Caco-2 (cell line): Measurements from ENCODE around the gene GGCT. TPM values are rescaled to one million over a fixed set of nuclear protein-coding genes. Genes with fewer than 3 reads are reported as not detected.

Source experiments
- BruUV-seq: library from RNA; stranded (reverse); fragments of 400-500 nt; replicated peaks from 2 replicates; lab custom pipeline; 2021; lab: Mats Ljungman, UMichigan
- CTCF ChIA-PET: fragments of 300-600 bp; sonication (Branson Sonifier 250); formaldehyde crosslinking; loops from one replicate; lab custom pipeline; 2022; ENCODE audit warnings: antibody characterized with exemption; lab: Charles Lee
- POLR2A ChIA-PET: fragments of 300-600 bp; sonication (Branson Sonifier 250); formaldehyde crosslinking; loops from one replicate; lab custom pipeline; 2022; ENCODE audit warnings: antibody characterized with exemption; lab: Charles Lee
- DNase-seq, 2 experiments: peaks; one replicate each; pipeline versions ENCODE4 v3.0.0 to v3.0.0-alpha.2; 2020 to 2022
- H3K27me3 ChIP-seq: replicated peaks from 2 replicates; pipeline ENCODE4 v1.6.0; 2011; ENCODE audit warnings: low read length; ENCODE audit not compliant: control insufficient read depth, insufficient read depth
- H3K36me3 ChIP-seq: 2 replicates; pipeline ENCODE4 v1.5.1; 2011; ENCODE audit warnings: low read length; ENCODE audit not compliant: control insufficient read depth, insufficient read depth
- H3K4me1 ChIP-seq: fragments of 250-450 bp; sonication (Bioruptor Pico); 2 replicates; pipeline ENCODE4 v1.5.1; 2020; ENCODE audit warnings: mild to moderate bottlenecking
- H3K4me3 ChIP-seq: 2 replicates; pipeline ENCODE4 v1.5.1; 2011; ENCODE audit warnings: low read depth, mild to moderate bottlenecking, control low read depth, low read length
- H3K9me3 ChIP-seq: fragments of 250-450 bp; sonication (Bioruptor Pico); 2 replicates; pipeline ENCODE4 v1.5.1; 2020; ENCODE audit warnings: mild to moderate bottlenecking, moderate library complexity
- H3K27ac Mint-ChIP-seq: one replicate; pipeline ENCODE4 v1.8.0; 2022; ENCODE audit warnings: mixed read lengths; ENCODE audit not compliant: unreplicated experiment
- H3K27me3 Mint-ChIP-seq: one replicate; pipeline ENCODE4 v1.8.0; 2022; ENCODE audit warnings: mixed read lengths; ENCODE audit not compliant: insufficient read depth, unreplicated experiment
- H3K36me3 Mint-ChIP-seq: one replicate; pipeline ENCODE4 v1.8.0; 2022; ENCODE audit warnings: mild to moderate bottlenecking, mixed read lengths; ENCODE audit not compliant: insufficient read depth, unreplicated experiment
- H3K4me1 Mint-ChIP-seq: one replicate; pipeline ENCODE4 v1.8.0; 2022; ENCODE audit warnings: low read depth, mixed read lengths; ENCODE audit not compliant: unreplicated experiment
- H3K4me3 Mint-ChIP-seq: one replicate; pipeline ENCODE4 v1.8.0; 2022; ENCODE audit warnings: mild to moderate bottlenecking, moderate library complexity, mixed read lengths; ENCODE audit not compliant: unreplicated experiment
- H3K9me3 Mint-ChIP-seq: one replicate; pipeline ENCODE4 v1.8.0; 2022; ENCODE audit warnings: mixed read lengths; ENCODE audit not compliant: unreplicated experiment
- CTCF ChIP-seq, 2 experiments: fragments of 200-600 bp in 1 of 2; IDR thresholded peaks; 1 replicate in 1 of 2; 2 replicates in 1 of 2; pipeline versions ENCODE4 v1.5.1 to v1.8.0; 2011 to 2022; ENCODE audit warnings: antibody characterized with exemption in 1 of 2, control low read depth in 1 of 2, inconsistent platforms in 1 of 2, low read depth in 1 of 2, low read length in 1 of 2, mild to moderate bottlenecking in 1 of 2, moderate library complexity in 1 of 2; ENCODE audit not compliant: insufficient read depth in 1 of 2, severe bottlenecking in 1 of 2, unreplicated experiment in 1 of 2
- intact Hi-C: fragments of 100-400 bp; cut with micrococcal nuclease; formaldehyde crosslinking; loops from one replicate; pipeline ENCODE4 v1.10.0; 2022; ENCODE audit not compliant: unreplicated experiment
- total RNA-seq: library from RNA; stranded (reverse); gene quantifications from 2 replicates; pipeline ENCODE4 v1.2.3, GENCODE V29; 2022

The GGCT gene
- total RNA-seq, 1 experiment from 2014 or later, result 75.2 TPM

DNA sequence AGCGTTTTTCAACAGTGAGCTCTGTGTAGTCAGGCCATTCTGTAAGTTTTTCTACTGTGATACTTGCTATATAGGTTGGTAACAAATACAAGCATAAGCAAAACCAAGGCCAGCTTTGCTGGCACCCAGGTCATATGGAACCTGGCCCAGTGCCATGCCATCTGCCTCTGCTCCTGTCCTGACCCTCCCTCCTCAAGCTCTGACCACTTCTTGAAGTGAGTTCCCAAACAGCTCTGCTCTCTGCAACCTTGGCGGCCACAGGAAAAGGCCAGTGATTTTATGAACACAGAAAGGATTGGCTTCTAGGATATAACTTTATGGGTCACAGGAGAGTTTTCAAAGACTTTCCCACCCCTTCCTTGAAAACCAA lies 38.8 kb downstream of the GGCT start:
- no peaks in the 10 kb centered on the region for H3K36me3 ChIP-seq
- ChIA-PET POLR2A (no interaction called here), CTCF (interaction anchor here (1.0 kb wide), 1 partner anchor 13 kb away, joined by 3 read pairs; the partner anchor contains the start of gene NOD1)
- Mint-ChIP-seq H3K36me3 (no peaks in the 10 kb centered on the region), H3K4me1 (no peaks in the 10 kb centered on the region), H3K27me3 (no peaks in the 10 kb centered on the region), H3K4me3 (no peak overlapping the region), H3K9me3 (no peaks in the 10 kb centered on the region), H3K27ac (no peak overlapping the region)
- H3K4me1 ChIP-seq, result peaks cover 1% of the 10 kb centered on the region; the same call in 1 of the 2 replicates
- DNase-seq, result no peak
- BruUV-seq, result no TSS peak
- TF ChIP-seq CTCF (IDR thresholded peaks at IDR 0.05; ENCODE audit: insufficient read depth in 1 of 2, low read depth in 1 of 2, low read length in 1 of 2, severe bottlenecking in 1 of 2, unreplicated experiment in 1 of 2), result no peak
- no peaks in the 10 kb centered on the region for H3K9me3 ChIP-seq
- H3K27me3 ChIP-seq, result no peaks in the 10 kb centered on the region
- no peak overlapping the region for H3K4me3 ChIP-seq
- intact Hi-C loops, result no loop called here

DNA sequence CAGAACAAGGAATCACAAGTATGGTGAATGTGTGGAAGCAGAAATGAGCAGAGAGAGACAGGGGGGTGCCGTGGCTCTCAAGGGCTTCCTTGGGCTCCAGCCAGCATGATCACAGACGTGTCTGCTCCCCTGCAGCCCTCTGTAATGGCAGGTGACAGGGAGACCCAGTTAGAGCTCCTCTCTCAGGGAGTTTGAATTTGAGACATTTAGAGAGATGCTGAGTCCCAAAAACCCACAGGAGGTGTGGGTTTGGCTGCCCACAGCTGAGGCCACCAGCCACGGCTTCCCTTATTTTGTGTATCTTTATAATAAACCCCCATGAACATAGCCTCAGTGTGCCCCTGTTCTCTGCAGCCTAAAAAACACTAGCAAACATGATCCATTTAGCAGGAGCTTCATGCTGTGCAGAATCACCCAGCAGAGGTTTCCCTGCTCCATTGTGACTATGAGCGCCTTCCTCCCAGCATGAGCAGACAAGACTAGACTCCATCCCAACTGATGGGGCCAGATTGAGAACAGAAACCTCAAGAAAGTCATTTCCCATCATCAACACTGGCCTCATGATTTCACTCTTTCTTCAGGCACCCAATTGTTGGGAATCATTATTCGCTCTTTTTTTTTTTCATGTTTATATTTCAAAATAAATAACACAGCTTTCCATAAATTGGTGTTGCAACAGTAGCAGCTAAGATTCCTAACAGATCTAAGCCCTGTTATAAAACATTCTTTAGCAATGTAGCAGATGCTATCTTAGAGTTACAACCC lies 39.4 kb downstream of the GGCT start:
- H3K4me3 ChIP-seq, result no peak overlapping the region
- Mint-ChIP-seq H3K9me3 (no peaks in the 10 kb centered on the region), H3K4me1 (peaks cover 5% of the 10 kb centered on the region), H3K36me3 (no peaks in the 10 kb centered on the region), H3K4me3 (no peak overlapping the region), H3K27ac (no peak overlapping the region), H3K27me3 (no peaks in the 10 kb centered on the region)
- ChIA-PET POLR2A (interaction anchor here (0.5 kb wide), 1 partner anchor 91 kb away, joined by 10 read pairs; no protein-coding TSS in a partner anchor), CTCF (interaction anchor here (1.0 kb wide), 1 partner anchor 13 kb away, joined by 3 read pairs; the partner anchor contains the start of gene NOD1)
- no TSS peak for BruUV-seq
- no peaks in the 10 kb centered on the region for H3K36me3 ChIP-seq
- no peak for TF ChIP-seq CTCF (IDR thresholded peaks at IDR 0.05; ENCODE audit: insufficient read depth in 1 of 2, low read depth in 1 of 2, low read length in 1 of 2, severe bottlenecking in 1 of 2, unreplicated experiment in 1 of 2)
- no peaks in the 10 kb centered on the region for H3K27me3 ChIP-seq
- no peak for DNase-seq
- H3K9me3 ChIP-seq, result no peaks in the 10 kb centered on the region
- intact Hi-C loops, result no loop called here
- H3K4me1 ChIP-seq, result peaks cover 7% of the 10 kb centered on the region

DNA sequence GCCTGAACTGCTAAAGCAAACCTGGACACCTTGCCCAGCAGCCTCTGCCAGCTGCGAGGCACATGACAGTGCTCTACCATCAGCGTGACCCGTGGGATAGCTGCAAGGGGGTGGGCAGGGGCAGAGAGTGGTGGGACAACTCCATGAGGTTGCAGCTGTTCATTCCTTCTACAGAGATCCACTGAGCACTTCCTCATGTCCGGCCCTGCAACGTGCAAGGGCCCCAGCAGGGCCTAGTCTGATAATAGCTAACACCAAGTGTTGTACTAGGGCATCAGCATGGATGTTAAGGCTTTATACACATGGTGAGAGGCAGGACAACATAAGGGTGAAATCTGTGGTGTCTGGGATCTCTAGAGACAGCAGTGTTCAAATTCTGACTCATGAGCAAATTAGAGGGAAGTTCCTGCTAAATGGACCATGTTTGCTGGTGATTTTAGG lies 40.4 kb downstream of the GGCT start:
- BruUV-seq, result no TSS peak
- Histone ChIP-seq H3K27me3 (no peaks in the 10 kb centered on the region), H3K9me3 (no peaks in the 10 kb centered on the region), H3K36me3 (no peaks in the 10 kb centered on the region), H3K4me1 (peaks cover 16% of the 10 kb centered on the region), H3K4me3 (no peak overlapping the region)
- peaks cover 6% of the 10 kb centered on the region for H3K36me3 Mint-ChIP-seq
- peaks cover 15% of the 10 kb centered on the region for H3K4me1 Mint-ChIP-seq
- no peak for DNase-seq
- no peaks in the 10 kb centered on the region for H3K27me3 Mint-ChIP-seq
- CTCF ChIA-PET, result no interaction called here
- TF ChIP-seq CTCF (IDR thresholded peaks at IDR 0.05; ENCODE audit: insufficient read depth in 1 of 2, low read depth in 1 of 2, low read length in 1 of 2, severe bottlenecking in 1 of 2, unreplicated experiment in 1 of 2), result no peak
- no peak overlapping the region for H3K27ac Mint-ChIP-seq
- no peaks in the 10 kb centered on the region for H3K9me3 Mint-ChIP-seq
- POLR2A ChIA-PET, result no interaction called here
- intact Hi-C loops, result no loop called here
- H3K4me3 Mint-ChIP-seq, result no peak overlapping the region
